GM19455 (cell line): Measurements from ENCODE around the gene ATP9B.
A peak's percentile ranks its signal among the peaks of the same experiment; 100 is the strongest.

Experiments
- ATAC-seq: cut with Tn5 transposase; IDR thresholded peaks from one replicate; pipeline ENCODE4 v1.9.1; 2021; ENCODE audit not compliant: unreplicated experiment

ATP9B gene

GRCh38 chr18:79405019-79405780, 336.0 kb downstream of the ATP9B start:
- ATAC-seq = no peak

GRCh38 chr18:79405781-79406575, 336.8 kb downstream of the ATP9B start:
- ATAC-seq = peak; percentile 64

GRCh38 chr18:79406708-79407107, 337.5 kb downstream of the ATP9B start:
- no peak for ATAC-seq

GRCh38 chr18:79409313-79409712, 340.1 kb downstream of the ATP9B start:
- no peak for ATAC-seq

GRCh38 chr18:79410171-79410641, 341.0 kb downstream of the ATP9B start:
- no peak for ATAC-seq

- no peak for ATAC-seq
These were observed 341.8 kb downstream of the ATP9B start for GRCh38 chr18:79410731-79411613.

- ATAC-seq = no peak
These were observed 342.7 kb downstream of the ATP9B start for GRCh38 chr18:79411614-79412526.

- ATAC-seq = no peak
These were observed 343.8 kb downstream of the ATP9B start for GRCh38 chr18:79413025-79413424.

- no peak for ATAC-seq
These were observed 344.2 kb downstream of the ATP9B start for GRCh38 chr18:79413426-79413825.

GRCh38 chr18:79413901-79414300, 344.7 kb downstream of the ATP9B start:
- ATAC-seq = no peak

GRCh38 chr18:79416022-79416676, 347.0 kb downstream of the ATP9B start:
- no peak for ATAC-seq

GRCh38 chr18:79416677-79417052, 347.5 kb downstream of the ATP9B start:
- ATAC-seq = no peak

- no peak for ATAC-seq
These were observed 349.0 kb downstream of the ATP9B start for GRCh38 chr18:79418236-79418635.

- no peak for ATAC-seq
These were observed 349.4 kb downstream of the ATP9B start for GRCh38 chr18:79418642-79419041.

- ATAC-seq = no peak
These were observed 351.0 kb downstream of the ATP9B start for GRCh38 chr18:79420033-79420745.

- no peak for ATAC-seq
These were observed 352.2 kb downstream of the ATP9B start for GRCh38 chr18:79421275-79421857.

GRCh38 chr18:79422022-79422782, 353.0 kb downstream of the ATP9B start:
- ATAC-seq = peak; percentile 81

- ATAC-seq = no peak
These were observed 353.6 kb downstream of the ATP9B start for GRCh38 chr18:79422783-79423165.
